ENCODE results near the gene C5orf47.
A peak's percentile ranks its signal among the peaks of the same experiment; 100 is the strongest.
"Not testable (repeated sequence)": the region's sequence is repeated elsewhere in the genome, so short reads cannot be mapped to it uniquely, and the experiment has no call there.

Gene C5orf47

DNA sequence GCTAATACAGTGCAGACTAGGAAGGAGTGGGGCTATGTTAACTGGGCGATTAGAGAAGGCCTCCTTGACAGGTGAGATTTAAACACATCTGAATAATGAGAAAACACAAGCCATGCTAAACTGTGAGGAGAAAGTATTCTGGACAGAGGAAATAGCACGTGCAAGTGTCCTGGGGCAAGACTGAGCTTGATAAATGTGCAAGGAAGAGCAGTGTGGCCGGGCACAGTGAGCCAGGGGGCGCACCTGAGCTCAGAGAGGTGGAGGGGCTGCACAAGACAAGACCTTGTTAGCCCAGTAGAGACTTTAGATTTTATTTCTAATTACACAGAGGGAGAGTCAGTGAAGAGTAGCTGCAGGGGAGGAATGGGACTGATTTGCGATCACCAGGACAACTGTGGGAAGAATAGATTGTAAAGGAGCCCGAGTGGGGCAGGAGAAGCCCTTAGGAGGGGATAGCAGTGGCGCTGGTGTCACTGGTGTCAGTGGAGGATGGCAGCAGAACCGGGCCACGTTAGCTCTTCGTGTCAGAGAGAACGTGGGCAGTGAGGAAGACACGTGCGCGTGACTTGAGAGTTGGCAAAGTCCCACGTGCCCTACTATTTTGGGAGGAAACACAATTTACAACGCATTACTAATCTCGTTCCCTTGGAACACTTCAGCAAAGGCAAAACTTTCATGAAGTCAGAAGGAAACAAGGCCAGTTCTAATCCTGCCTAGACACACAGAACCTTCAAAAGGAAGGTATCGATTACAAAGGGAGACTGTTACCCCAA, 17.9 kb upstream of the C5orf47 start:
- no peak for DNase-seq (ENCODE audit: low read depth)

DNA sequence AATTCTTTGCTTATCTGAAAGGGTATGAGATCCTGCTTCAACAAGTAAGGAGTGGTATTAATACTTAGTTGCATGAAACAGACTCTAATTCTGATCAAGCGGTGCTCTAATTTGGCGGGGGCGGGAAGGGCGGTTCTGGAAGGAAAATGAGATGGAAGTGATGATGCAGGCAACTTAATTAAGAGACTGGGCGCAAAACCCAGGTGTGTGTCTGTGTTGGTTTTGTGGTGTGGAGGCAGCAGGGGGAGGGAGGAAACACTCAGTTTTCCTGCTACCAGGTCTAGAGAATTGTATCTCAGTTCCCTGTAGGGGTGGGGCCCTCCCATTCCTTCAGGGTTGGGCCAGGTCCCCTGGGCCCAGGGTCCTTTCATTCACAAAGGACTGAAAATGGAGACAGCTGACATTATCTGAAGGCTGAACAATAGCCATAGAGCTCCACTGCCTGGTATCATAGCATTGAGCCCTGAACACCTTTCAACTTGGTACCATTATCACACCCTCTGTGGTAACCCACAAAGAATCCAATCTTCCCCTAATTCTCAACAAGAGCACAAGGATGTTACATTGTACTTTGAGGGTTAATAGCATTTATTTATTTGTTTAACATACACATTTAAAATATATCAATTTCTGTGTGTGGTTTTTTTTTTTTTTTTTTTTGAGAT, 17.2 kb upstream of the C5orf47 start:
- no peak for DNase-seq (ENCODE audit: low read depth)

DNA sequence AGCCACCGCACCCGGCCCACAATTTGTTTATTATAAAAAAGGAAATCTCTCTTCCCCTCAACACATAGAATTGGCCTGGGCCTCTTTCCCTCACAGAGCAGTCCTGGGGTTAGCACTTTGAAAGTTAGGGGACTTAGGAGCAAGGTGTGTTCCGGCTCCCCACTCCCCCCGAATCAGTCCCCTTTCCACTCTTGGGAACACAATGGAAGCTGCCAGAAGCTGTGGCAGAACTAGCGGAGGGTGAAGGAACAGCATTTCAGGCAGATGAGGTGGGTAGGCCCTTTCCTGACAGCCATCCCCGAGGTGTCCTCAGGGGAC, 16.4 kb upstream of the C5orf47 start:
- DNase-seq (ENCODE audit: low read depth) = no peak

DNA sequence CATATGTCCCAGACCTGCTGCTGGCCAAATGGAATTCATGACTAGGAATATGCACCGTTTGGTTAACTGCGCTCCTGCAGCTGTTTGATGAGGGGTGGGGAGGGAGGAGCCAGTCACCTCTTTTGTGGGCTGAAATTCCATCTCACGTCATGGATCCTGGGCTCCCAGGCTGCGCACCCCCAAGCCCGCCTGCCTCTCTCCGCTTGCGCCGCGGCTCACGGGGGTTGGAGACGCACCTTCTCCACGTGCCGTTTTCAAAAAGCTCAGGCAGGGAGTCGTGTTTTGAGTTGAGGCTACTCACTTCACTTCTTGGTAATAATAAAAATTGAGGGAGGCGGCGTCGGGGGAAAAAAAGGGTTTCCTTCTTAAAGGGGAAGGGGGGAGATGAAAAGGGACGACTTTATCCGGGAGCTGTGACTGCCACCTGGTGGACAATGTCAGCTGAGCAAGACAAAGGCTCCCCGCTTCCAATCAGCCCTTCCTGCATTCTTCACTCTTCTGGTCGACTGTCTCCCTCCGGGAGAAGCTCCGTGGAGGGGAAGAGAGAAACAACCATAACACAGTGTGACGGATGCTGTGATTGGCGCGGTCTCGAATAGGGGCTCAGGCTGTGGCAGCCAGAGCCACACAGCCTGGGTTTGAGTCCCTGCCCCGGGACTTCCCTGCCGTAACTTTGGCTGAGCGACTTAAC, 15.9 kb upstream of the C5orf47 start:
- DNase-seq (ENCODE audit: low read depth) = peak; percentile 50

DNA sequence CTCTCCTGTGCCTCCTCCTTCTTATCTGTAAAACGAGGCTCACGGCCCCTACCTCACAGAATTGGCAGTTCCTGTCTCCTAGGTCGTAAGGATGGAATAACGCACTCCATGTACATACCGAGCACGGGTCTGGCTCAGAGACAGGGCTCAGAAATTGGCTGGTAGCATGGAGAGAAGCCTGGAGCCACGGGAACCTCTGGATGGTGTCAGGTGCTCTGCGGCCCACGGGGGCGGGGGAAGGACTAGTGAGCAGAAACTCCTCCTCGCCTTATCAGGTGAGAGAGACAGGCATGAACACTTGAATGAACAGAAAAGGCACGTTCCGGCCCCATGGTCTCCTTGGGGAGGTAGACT, 15.4 kb upstream of the C5orf47 start:
- no peak for DNase-seq (ENCODE audit: low read depth)

DNA sequence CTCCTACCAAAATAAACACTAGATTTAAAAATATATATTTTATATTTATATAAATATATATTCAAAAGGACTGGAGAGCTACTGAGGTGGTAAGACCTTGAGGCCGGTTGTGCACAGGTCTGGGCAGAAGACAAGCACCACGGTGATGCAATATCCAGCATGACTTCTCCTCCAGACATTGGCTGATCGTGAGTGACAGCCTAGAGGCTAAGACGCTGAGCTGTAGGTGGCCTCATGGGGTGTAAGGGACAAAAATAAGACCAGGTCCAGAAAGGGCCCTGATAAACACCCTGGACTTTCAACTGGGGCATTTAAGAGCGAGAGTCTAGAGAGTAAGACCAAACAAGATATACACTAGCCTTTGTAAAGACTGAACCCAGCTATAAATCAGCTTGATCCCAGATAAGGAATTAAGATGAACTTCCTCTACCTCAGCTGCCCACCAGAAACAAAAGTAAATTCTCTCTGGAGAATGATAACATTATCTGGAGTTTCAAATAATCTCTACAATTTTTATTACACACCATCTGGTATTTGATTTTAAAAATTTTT, 14.2 kb upstream of the C5orf47 start:
- DNase-seq (ENCODE audit: low read depth) = no peak

DNA sequence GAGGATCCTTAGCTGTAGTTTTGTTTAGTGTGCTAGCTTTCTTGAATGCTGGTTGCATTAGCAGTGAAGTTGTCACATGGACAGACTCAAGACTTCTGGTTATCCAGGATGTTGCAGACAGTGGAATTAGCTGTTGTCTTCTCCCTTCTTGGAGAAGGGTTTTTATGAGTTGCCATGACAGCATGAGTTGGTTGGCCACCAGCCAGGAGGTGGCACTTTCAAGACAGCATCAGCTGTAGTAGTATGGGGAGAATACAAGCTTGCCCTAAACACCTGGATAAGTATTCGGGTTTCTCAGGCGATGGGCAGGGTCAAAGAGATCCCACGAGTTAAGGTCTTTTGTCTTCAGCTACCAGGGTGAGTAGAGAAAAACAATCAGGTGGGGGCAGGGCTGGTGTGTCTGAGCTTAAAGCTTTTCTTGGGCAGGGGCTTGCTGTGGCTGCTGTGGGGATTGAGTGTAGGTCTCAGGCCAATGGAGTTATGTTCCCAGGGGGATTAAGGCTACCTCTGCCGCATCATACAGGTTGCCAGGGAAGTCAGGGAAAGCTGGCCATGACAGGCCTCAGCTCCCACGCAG, 7.7 kb upstream of the C5orf47 start:
- no peak for DNase-seq (ENCODE audit: low read depth)

DNA sequence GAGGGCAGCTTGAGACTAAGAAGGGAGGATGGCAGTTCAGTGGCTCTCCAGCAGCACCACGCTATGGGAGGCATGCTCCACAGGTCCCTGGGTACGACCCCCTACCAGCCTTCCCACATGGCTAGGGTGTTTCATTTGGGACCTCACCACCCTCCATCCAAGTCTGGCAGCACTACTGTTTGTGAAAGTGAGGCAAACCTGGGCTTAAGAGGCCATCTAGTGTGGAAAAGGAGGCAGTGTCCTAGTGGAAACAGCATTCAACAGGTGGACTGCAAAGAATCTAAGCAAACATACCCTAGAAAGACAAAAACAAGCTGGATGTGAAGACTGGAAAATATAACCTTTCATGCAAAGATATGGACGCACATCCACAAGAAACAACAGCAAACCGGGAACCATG, 4.8 kb upstream of the C5orf47 start:
- DNase-seq (ENCODE audit: low read depth) = no peak

DNA sequence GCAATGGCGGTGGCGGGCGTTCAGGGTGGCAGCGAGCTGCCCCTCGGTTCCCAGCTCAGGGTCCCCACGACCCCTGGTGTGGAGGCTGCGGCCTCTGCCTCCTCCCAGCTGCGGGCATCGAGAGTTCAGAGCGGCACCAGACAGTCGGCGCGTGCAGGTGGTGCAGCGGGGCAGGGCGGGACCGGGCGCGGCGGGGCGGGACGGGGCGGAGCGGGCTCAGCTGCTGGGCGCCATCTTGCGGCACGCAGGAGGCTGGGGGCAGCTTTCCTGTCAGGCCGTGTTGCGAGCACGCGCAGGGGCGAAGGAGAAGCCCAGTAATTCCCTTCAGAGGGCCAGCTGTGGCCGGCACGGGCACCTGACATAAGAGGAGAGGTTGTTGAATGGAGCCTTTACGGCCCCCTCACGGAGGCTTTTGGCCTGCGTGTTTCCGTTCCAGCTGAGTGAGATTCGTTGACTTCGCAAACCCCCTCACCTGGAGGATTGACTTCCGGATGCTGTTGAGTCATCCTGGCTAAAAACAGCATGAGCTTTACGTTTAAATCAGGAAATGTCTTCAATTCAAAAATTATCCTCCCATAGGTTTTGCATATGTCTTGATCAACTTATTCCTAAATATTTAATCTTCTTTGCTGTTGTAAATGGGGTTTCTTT, 587 bp downstream of the C5orf47 start:
- no peak for DNase-seq (ENCODE audit: low read depth)

DNA sequence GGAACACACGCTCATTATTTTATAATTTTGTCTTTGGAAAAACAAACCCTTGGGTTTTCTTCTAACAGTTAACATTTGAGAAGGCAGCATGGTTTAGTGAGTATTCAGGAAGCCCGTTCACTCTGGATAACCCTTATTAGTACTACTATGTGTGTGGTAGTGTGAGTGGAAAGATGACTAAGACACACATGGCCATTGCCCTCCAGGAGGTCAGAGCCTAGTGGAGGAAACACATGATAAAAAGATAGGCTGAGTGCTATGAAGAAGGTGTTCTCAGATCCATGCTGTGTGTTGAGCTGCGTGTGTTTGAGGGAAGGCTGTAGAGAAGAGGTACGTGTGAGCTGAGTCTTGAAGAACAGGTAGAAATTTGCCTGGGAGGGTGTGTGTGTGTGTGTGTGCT, 8.4 kb downstream of the C5orf47 start:
- no peak for DNase-seq (ENCODE audit: low read depth)

DNA sequence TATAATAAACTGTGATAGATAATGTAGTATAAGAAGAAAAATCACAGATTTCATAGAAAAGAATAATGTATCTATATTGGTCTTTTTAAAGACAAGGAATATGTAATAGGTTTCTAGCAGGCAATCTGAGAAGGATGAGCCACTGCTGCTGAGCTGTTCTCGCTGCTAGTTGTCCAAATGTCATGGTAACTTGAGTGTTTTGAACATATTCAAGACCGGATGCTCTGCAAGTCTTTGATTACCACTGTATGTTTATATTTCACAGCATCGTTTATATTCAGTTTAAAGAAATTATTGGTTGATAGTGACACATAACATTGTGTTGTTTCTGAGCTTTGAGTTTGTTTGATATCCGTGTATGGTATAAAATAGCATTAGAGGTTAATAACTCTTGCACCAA, 9.6 kb downstream of the C5orf47 start:
- no peak for DNase-seq (ENCODE audit: low read depth)

DNA sequence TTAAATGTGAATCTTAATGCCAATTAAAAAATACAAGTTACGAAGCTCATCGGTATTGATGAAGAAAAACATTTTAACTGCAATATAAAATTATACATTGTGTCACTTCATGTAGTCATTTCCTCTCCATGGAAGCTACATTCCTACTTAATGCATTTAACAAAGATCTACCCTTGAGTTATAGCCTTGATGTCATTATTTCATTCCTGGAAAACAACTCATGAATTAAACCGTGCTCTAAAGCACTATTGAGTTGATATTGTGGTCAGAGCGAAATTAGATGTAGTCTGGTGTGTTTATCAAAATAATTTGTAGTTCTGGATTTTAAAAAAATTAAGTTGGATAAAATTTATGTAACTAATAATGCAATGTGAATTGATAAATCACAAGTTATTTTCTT, 11.1 kb downstream of the C5orf47 start:
- no peak for DNase-seq (ENCODE audit: low read depth)

DNA sequence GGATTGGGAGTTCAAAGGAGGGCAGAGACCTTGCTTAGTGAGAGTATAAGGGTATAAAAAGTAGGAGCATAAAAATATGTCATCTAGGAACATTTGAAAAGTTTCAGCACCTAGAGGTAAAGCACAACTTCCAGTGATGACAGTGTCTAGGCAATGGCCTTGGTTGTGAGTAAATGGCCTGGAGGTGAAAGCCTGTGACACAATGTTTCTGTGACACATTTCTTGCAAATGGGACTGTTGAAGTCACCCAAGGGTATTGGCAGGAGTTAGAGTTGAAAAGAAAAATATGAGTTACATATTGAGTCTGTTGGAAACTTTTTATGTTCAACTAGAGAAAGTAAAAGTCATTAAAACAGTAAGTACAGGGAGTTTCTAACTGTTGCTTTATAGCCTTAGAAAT, 14.8 kb downstream of the C5orf47 start:
- DNase-seq (ENCODE audit: low read depth) = no peak

DNA sequence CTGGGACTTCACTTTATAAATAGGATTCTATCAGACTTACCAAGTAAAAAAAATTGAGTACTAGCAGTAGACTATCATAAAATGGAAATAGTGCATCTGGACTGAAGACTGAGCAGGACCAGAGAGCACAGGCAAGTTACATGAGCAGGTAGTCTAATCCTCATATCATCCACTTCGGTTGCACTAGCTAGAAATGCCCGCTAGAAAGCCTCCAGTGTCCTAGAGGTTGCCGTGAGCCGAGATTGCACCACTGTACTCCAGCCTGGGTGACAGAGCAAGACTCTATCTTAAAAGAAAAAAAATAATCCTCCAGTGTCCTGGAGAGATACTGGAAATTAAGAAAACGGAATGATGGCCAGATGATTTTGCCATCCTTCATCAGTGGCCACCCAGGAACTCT, 20.0 kb downstream of the C5orf47 start:
- no peak for DNase-seq (ENCODE audit: low read depth)

DNA sequence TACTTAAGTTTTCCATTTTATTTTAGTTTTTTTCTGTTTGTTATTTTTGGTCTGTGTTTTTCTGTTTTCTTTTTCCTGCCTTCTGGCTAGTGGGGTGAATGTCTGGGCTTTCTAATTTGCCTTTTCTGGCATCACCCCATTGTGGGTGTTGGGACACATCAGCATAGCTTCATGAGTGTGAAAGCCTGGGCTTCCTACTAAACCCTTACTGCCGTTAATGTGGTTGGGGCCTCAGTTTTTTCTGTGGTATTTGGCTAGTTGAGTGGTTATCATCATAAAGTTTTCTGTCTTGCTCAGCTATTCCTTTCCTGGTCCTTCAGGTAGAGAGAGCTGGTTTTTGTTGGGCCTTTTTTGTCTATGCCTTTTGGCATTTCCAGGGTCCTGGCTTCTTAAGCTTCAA, 21.4 kb downstream of the C5orf47 start:
- DNase-seq (ENCODE audit: low read depth) = no peak

DNA sequence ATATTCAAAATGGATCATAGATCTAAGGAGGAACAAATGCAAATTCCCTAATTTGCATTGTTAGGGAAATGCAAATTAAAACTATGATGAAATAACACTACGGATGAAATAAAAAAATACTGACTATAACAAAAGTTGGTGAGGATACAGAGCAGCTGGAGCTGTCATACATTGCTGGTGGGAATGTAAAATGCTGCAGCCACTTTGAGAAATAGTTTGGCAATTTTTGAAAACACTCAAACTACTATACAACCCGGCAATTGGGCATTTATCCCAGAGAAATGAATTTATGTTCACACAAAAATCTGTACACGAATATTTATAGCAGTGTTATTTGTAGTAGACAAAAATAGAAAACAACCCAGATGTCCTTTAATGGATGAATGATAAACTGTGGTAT, 22.5 kb downstream of the C5orf47 start:
- no peak for DNase-seq (ENCODE audit: low read depth)

DNA sequence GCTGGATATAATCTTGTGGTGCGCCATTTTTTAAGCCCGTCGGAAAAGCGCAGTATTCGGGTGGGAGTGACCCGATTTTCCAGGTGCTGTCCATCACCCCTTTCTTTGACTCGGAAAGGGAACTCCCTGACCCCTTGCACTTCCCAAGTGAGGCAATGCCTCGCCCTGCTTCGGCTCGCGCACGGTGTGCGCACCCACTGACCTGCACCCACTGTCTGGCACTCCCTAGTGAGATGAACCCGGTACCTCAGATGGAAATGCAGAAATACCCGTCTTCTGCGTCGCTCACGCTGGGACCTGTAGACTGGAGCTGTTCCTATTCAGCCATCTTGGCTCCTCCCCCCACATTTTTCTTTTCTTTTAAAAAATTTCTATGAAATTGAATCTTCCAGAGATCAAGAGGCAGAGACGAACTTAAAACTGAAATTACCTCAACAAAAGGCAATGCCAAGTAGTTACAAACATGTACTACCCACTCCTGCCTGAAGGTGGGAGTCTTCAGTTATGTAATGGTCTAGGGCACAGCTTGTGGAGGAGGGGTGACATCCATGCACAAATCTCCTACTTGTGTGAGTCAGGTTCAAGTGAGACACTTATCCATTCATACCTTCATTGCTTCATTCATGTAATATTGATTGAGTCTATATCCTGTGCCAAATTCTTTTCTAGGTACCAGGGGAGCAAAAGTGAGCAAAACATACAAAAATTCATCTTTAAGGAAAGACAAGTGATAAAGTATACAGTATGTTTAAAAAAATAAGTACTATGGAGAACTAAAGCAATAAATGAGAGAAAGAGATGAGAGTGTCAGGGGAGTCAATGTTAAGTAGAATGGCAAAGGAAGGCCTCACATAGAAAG, 31.3 kb downstream of the C5orf47 start:
- DNase-seq (ENCODE audit: low read depth) = not testable (repeated sequence)

DNA sequence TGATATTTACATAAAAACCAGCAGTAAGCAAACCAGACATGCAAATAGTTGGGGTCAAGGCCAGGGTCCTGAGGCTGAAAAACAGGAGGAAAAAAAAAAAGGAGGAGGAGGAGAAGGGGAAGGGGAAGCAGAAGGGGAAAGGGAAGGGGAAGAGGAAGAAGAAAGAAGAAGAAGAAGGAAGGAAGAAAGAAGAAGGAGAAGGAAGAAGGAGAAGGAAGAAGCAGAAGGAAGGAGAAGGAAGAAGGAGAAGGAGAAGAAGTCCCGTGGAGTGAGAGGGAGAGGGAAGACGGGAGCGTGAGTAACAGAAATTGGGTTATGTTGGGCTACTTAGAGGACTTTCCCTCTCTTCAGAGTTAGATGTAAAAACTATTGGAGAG, 31.9 kb downstream of the C5orf47 start:
- DNase-seq (ENCODE audit: low read depth) = no peak

DNA sequence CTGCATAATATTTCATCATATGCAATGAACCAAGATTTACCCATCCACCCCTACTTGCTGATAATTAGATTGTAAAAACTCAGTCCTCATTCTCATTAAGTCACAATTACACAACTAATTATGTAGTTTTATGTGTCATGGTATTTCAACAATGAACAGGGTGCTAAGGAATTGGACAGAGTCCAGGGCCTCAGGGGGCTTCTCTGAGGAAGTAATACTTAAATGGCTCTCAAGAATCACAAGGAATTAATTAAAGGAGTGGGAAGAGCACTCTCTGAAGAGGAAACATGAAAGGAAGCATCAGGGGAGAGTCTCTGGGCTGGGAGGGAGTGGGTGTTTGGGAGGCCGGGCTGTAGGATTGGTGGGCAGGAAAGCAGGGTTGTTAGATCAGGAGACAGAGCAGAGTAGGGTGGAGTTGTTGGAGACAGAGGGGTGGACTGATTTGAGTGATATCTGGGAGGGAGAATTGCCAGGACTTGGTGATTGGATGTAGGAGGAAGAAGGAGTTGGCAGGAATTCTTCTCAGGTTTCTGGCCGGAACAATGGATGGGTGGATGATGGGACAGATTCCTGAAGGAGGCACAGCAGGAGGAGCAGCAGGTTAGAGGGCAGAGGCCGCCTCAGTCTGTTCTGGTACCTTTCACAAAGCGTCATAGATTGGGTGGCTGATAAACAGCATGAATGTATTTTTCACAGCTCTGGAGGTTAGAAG, 33.6 kb downstream of the C5orf47 start:
- DNase-seq (ENCODE audit: low read depth) = no peak

DNA sequence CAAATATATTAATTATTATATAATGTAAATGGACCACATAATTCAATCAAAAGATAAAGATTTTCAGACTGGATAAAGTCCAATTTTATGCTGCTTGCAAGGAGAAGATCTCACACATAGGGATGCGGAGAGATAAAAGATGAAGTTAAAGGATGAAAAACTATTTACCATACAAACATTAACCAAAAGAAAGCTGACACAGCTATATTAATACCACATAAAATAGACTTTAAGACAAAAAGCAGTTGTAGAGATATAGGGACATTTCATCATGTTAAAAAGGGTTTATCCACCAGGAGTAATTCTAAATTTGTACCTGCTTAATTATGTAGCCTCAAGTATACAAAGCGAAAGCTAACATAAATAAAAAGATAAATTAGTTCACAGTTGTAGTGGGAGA, 41.3 kb downstream of the C5orf47 start:
- DNase-seq (ENCODE audit: low read depth) = no peak

Measured in GM04504 (cell line).